SK-N-DZ (cell line): ENCODE measurements around the gene DENND1A.
A peak's percentile ranks its signal among the peaks of the same experiment; 100 is the strongest.

Source experiments
- DNase-seq: peaks from one replicate; pipeline ENCODE4 v3.0.0-alpha.2; 2015; ENCODE audit warnings: low spot score

Gene DENND1A

DNA sequence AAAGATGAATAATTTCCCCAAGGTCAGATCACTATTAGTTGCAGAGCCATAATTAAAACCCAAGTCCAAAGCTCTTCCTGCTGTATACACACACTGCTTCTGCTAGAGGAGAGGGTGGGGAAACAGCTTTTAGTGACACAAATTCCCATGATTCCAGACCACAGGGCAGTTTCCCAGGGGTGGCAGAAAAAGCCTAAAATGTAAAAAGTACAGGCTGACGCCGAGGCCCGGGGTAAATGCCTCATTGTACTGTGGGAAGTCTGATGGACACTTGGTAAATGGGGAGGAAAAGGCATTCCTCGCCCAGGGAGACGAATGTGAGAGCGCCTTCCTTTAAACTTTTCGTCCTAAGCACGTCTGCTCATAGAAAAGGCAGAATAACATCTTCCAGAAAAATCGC is 65.7 kb downstream of the DENND1A start:
- no peak for DNase-seq

DNA sequence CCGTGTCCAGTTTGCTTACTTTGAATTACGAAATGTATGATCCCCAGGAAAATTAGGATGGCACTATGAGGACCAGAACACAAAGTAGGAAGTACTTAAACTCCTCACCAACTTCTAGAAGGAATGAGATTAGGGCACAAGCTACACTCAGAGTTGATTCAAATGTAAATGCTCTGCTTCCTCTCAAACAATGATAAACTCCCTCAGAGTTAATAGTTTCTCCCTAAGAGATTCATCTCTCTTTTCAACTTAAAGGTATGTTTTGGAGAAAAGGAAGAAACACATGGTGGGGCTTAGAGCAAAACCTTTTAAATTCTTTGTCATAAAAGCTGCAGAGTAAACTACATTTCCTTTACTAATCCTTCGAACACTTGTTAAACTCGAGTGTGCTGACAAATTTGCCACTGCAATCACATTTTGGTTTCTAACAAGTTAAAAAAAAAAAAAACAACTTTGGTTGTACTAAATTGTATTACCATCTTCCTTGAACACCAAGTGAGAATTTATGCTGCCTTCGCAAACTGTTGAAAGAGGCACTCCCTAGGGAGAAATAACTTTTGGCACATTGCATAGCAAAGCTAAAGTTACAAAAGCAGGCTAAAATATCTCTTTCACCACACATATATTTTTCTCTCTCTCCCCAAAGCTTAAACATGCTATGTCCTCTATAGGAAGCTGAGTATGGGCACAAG is 66.6 kb downstream of the DENND1A start:
- no peak for DNase-seq

DNA sequence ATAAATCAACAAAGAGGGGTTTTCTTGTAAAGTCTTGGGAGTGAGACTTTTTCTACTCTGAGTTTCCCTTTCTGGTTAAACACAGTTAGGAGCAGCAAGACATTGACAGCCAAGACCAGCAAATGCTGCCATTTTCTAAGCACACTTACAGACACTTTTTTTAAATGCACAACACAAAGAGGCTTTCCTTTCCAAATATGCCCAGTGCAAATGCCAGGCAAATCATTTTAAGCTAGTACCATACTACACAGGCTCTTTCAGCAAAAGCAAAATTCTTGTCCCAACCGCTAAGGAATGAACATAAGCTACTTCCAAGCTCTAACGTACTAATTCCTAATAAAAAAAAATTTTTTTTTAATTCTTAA is 68.2 kb downstream of the DENND1A start:
- no peak for DNase-seq

DNA sequence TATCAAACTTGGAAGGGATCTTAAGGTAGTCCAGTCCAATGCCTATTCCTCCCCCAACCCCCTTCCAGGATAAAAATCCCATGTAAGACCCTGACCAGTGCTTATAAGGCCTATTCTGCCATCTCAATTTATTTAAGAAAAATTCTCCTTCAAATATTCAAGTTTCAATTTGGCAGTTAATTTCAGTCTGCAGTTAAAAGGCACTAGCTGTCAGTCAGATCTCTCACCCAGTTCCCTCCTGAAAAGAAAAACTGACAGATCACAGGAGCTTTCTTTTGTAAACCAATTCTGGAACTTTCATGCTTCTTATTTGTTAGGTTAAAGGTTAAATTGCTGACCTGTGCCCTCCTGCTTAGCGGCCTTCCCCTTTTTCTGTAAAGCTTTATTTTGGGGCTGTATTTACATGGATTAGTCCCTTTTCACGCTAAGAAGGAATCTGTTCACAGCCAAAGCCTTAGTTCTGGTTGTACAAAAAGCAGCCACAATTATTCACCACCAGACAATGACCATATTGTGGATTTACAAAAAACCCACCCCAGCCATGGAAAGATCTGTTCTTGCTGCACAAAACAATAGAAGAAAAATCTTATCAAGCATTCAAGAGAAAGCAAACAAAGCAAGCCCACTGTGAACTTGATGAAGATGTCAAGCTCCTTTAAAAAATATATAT is 68.7 kb downstream of the DENND1A start:
- DNase-seq, result no peak

GRCh38 chr9:123860603-123861002 is 69.3 kb downstream of the DENND1A start:
- no peak for DNase-seq

DNA sequence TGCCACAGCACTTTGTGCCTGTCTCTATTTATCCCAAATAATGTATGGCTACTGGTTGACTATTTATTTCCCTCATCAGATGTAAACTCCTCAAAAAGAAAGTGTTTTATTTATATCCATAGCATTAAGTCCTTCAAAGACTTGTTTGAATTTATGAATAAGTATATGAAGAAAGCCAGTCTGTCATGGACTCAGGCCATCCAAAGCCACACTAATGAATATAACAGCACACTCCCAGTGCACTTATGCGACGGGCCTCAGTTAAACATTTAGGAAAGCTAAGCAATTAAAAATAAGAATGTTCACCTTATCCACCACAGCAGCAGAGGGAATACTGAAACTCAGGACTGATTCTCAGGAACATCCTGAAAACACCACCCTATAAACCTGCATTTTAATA is 77.5 kb downstream of the DENND1A start:
- DNase-seq, result no peak

DNA sequence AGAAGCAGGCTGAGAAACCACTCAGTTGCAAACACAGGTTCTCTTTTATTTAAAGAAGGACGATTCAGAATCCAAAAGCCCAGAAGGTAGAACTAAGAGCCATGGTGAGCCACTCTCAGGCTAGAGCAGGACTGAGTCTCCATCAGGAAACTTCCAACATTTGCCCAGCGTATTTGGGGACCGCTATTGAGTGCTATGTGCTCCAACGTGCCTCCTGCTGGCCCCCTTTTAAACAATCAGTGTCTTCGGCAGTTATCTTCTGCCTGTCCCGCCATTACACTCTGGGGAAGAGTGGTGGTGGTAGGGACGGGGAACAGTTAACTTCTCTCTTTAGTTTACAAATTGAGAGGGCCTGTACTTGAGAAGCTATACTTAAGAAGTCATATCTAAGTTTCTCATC is 78.1 kb downstream of the DENND1A start:
- DNase-seq, result no peak

DNA sequence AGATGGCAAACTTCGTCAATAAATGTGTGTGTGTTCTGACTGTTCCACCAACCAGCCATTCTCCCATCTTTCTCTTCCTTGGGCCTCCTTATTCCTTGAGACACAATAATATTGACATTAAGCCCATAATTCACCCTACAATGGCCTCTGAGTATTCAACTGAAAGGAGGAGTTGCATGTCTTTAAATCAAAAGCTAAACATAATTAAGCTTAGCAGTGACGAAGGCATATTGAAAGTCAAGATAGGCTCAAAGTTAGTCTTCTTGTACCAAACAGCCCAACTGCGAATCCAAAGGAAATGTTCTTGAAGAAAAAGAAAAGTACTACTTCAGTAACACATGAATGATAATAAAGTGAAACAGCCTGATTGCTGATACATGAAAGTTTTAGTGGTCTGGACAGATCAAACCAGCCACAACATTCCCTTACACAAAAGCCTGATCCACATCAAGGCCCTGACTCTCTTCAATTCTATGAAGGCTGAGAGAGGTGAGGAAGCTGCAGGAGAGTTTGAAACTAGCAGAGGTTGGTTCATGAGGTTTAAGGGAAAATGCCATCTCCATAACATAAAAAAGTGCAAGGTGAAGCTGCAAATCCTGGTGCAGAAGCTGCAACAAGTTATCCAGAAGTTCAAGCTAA is 81.4 kb downstream of the DENND1A start:
- DNase-seq, result no peak

- no peak for DNase-seq
Observed at GRCh38 chr9:123846966-123847365, 83.0 kb downstream of the DENND1A start.

DNA sequence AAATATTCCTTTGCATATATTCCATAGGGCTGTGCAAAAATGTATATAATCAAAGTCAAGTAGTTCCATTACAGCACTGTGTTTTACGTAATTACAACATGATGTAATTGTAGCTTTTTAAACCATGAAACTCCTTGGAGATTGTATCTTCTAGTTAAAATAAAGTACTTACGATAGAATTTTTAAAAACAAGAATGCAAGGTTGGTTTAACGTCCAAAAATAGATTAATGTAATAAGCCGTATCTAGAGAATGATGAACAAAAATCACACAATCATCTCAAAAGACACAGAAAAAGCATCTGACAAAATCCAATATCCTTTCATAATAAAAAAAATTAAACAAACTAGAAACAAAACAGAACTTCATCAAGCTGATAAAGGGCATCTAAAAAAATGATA is 86.2 kb downstream of the DENND1A start:
- DNase-seq, result no peak

DNA sequence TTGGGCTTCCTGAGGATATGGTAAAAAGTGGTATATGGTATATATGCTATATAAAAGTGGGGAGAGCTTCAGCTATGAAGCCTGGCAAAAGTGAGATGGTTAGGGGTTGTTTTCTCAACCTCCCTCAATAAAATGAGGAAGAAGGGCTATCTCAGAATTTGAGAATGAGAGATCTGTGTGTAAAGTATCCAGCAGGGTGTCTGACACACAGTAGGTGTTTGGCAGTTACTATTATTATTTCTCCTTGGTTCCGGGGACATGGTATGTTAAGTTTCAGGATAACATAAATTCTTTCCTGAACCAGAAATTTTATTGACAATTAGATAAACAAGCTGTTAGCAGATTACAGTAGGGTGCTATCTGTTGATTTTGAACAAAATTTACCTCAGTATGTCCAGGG is 94.1 kb downstream of the DENND1A start:
- DNase-seq, result no peak

DNA sequence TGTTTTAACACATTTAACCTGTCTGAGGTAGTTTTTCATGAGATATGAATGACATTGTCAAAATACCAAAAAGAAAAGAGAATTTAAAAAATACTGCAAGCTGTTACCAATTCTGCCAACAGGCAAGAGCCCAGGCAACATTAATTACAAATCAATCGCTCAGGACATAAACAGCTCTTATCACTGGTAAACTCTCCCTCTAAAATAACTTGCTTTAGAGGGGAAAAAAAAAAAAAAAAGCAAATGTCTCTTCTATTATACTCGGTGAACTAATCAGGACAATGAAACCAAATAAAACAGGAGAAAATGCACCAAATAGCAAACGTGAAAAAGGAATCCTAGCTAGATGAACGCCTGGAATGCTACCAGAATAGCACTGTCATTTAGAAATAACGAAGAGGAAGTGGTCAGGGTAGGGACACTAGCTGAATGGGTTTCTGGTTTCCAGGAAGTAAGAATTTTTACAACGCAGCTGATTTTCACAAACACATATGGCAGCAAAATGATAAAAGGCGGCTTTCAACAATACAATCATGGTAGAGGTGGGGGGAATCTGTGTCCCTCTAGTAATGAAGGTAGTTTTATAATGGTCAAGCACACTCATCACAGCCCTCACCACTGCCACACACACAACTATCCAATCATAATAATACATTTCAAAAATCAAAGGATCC is 94.9 kb downstream of the DENND1A start:
- DNase-seq, result no peak

GRCh38 chr9:123834218-123834888 is 95.6 kb downstream of the DENND1A start:
- no peak for DNase-seq

GRCh38 chr9:123832858-123833650 is 96.9 kb downstream of the DENND1A start:
- no peak for DNase-seq

- DNase-seq, result no peak
Observed at GRCh38 chr9:123832176-123832575, 97.8 kb downstream of the DENND1A start.

- DNase-seq, result no peak
Observed at GRCh38 chr9:123828449-123828848, 101.5 kb downstream of the DENND1A start.

DNA sequence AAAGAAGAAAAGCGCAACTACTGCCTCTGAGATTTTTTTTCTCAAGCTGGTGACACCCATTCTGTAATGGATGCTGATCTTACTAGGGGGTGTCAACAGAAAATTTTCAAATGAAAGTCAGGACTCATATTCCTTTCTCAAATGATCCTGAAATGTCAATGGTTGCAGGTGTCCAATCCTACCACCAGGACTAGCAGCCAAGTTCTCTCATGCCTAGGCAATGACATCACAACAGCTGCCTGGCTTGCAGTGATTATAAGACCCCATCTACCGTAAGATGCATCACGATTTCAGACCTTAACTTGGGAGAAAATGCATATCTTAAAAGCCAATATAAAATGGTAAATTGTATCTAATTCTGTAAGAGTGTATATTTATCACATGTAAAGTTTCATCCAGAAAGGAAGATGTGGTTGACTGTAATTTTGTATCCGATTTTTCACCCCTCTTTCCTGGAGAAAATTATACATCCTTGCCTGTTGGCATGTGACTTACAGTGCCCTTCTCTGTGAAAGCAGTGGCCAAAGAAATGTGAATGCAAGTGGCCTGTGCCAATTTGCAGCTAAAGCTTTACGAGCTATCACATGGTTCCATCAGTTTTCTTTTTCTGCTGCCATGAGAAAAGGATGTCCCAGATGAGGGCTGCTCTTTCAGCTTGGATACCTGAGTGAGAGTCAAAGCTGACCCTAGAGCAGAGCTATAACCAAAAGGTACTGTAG is 104.4 kb downstream of the DENND1A start:
- peak; percentile 7 for DNase-seq

GRCh38 chr9:123823194-123823947 is 106.6 kb downstream of the DENND1A start:
- no peak for DNase-seq

DNA sequence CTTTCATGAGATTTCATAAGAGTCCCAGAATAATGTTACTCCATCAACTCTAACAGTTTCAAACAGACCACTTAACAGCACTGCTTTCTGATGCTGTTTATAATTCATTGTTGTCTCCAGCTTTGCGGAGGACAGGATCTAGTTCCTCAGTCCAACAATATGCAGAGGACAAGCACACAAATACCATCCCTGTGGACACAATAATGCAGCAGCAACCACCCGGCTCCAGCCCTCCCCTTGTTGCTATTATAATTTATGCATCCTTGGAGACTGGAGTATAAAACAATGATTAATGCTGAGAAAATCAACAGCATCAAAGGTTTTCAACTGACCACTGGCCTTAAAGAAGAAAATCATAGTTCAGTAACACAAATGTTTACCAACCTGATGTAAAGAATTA is 108.3 kb downstream of the DENND1A start:
- DNase-seq, result no peak

DNA sequence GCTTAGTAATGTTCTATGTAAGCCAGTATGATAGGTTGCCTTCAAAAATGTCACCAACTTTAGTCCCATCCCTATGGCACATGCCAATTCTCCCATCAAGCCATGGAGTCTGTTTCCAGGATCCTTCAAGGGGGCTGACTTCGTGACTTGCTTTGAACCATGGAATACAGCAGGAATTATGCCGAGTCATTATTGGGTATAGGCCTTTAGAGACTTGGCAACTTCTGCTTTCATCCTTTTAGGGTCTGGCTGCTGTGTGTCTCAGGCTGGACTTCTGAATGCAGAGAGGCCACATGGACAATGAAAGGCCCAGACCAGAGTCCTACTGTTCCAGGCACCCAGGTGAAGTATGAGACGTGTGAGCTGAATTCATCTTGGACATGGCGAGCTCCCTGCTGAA is 109.8 kb downstream of the DENND1A start:
- DNase-seq, result no peak
